OCI-LY3 (cell line): Measurements from ENCODE around the gene UBASH3A.

ENCODE experiments used
- EZH2phosphoT487 ChIP-seq: fragments of 200-600 bp; shearing (Covaris generic); IDR thresholded peaks from 2 replicates; pipeline ENCODE4 v1.6.1; 2018; ENCODE audit warnings: antibody characterized with exemption, mixed run types, low read depth
- TF ChIP-seq, protein P1 (sequence below): fragments of 200-600, 300-600 bp; sonication (generic); IDR thresholded peaks from 2 replicates; pipeline ENCODE4 v1.5.1; 2014; ENCODE audit warnings: antibody characterized with exemption, low read length, low read depth

DNA sequence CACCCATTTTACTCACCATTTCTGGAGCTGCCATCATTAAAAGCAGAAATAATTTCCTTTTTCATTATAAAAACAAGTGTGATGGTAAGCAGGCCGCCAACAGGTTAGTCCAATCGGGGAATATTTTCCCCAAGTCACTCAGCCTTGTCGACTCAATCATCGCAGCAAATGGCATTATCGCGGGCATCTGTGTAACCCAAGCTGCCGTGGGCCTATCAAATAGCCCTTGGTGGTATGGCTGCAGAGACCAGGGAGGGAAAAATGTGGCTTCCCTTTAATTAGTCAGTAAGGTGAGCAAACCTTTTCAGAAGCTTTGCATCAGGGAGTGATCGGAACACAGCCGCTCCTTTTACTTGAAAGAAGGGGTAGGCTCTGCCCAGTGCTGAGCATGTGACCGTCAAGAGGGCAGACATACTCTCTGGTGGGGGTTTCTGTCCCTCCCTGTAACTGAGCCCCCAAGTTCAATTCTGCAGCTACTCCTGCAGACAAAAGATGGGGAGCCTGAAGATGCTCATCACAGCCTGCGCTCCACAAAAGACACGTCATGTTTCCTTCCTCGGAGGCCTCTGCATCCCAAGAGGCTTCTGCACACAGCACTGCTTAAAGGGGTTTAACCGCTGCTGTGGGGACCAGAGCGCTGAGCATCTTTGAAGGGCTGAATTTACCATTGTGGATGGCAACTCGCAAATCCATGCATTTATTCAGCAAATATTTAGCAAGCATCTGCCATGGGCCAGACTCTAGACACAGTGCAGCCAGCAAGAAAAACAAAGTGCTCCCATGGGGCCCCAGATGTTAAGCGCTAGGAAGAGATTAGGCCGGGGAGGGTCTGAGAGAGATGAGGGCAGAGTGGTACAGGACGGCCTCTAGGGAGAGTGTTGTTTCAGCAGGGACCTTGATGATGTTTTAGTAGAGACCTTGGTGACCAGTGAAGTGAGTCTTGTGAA is 6.6 kb upstream of the UBASH3A start:
- TF ChIP-seq, protein P1, sequence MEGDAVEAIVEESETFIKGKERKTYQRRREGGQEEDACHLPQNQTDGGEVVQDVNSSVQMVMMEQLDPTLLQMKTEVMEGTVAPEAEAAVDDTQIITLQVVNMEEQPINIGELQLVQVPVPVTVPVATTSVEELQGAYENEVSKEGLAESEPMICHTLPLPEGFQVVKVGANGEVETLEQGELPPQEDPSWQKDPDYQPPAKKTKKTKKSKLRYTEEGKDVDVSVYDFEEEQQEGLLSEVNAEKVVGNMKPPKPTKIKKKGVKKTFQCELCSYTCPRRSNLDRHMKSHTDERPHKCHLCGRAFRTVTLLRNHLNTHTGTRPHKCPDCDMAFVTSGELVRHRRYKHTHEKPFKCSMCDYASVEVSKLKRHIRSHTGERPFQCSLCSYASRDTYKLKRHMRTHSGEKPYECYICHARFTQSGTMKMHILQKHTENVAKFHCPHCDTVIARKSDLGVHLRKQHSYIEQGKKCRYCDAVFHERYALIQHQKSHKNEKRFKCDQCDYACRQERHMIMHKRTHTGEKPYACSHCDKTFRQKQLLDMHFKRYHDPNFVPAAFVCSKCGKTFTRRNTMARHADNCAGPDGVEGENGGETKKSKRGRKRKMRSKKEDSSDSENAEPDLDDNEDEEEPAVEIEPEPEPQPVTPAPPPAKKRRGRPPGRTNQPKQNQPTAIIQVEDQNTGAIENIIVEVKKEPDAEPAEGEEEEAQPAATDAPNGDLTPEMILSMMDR: no peak
- TF ChIP-seq EZH2phosphoT487: no peak
